Measurements from ENCODE around the gene ASAP2.
A peak's percentile ranks its signal among the peaks of the same experiment; 100 is the strongest.

Gene ASAP2

DNA sequence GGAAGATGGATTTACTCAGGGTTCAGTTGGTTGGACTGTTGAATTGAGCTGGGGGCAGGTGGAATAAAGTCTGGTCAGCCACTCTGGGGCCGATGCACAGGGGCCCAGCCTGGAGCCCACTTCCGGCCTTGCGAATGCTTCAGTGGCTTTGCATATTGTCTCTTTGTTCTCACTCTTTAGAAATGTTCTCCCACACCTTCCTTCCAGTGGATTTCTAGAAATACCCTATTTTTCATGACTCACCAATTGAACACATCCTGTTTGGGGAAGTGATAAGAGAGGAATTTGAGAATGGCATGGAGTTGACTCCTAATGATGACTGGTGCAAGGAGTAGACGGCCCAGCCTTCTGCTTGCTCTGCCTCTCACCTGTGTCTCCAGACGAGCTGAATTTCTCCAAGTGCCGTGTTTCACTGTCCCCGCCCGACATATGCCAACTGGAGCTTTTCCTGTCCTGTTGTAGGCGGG is 28.1 kb downstream of the ASAP2 start:
- TF ChIP-seq, protein P1, sequence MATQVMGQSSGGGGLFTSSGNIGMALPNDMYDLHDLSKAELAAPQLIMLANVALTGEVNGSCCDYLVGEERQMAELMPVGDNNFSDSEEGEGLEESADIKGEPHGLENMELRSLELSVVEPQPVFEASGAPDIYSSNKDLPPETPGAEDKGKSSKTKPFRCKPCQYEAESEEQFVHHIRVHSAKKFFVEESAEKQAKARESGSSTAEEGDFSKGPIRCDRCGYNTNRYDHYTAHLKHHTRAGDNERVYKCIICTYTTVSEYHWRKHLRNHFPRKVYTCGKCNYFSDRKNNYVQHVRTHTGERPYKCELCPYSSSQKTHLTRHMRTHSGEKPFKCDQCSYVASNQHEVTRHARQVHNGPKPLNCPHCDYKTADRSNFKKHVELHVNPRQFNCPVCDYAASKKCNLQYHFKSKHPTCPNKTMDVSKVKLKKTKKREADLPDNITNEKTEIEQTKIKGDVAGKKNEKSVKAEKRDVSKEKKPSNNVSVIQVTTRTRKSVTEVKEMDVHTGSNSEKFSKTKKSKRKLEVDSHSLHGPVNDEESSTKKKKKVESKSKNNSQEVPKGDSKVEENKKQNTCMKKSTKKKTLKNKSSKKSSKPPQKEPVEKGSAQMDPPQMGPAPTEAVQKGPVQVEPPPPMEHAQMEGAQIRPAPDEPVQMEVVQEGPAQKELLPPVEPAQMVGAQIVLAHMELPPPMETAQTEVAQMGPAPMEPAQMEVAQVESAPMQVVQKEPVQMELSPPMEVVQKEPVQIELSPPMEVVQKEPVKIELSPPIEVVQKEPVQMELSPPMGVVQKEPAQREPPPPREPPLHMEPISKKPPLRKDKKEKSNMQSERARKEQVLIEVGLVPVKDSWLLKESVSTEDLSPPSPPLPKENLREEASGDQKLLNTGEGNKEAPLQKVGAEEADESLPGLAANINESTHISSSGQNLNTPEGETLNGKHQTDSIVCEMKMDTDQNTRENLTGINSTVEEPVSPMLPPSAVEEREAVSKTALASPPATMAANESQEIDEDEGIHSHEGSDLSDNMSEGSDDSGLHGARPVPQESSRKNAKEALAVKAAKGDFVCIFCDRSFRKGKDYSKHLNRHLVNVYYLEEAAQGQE (IDR thresholded peaks at IDR 0.05; ENCODE audit: insufficient read depth in 1 of 2, low read depth in 2 of 2, low read length in 2 of 2): peak in 1 of 2 experiments; percentile 14; a peak in 1 of 4 replicates
- TF ChIP-seq SIN3A (IDR thresholded peaks at IDR 0.05; ENCODE audit: borderline replicate concordance, insufficient read depth, low read length): no peak

DNA sequence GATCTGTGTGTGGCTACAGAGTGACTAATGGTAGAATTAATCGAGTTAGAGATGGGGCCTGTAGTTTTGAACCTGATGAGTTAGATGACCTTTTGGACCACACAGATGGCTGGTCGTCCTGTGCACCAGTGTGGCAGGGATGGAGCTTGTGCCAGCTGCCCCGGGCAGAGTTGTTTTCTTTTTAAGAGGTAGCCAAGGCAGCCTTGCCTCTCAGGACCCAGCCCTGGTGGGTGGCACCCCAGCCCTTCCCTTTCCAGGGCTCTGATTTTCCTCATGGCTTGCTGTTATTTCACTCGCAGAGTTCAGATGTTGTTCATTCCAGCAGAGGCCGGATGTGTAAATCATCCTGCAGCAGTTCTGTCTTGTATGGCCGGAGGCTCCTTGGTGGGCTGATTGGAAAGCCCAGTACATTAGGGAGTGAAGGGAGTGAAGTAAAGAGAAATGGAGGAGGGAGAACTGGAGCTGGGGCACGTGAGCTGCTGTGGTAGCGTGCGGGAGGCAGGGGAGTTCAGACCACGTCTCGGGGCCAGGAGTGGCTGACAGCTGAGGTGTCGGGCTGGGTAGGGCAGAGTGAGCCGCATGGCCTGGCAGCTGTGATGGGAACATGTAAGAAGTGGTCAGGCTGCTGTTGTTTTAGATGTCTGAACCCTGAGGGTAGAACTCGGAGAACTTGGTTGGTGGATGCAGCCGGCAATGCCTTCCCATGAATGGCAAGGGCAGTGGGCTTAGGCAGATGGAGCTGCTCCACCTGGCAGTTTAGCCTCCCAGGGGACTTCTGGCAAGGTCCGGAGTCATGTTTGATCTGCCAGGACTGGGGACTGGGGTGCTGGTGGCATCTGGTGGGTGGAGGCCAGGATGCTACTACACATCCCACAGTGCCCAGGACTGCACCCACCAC is 28.8 kb downstream of the ASAP2 start:
- TF ChIP-seq SIN3A (IDR thresholded peaks at IDR 0.05; ENCODE audit: borderline replicate concordance, insufficient read depth, low read length) (no peak), FOXP2 (optimal IDR thresholded peaks at IDR 0.05; ENCODE audit: borderline replicate concordance, extremely low read depth, extremely low read length, insufficient read depth) (peak; percentile 50), TAF1 (IDR thresholded peaks at IDR 0.05; ENCODE audit: borderline replicate concordance, insufficient read depth, low read length) (no peak), POLR2AphosphoS5 (IDR thresholded peaks at IDR 0.05; ENCODE audit: low read depth, low read length) (no peak)
- TF ChIP-seq, protein P1 (IDR thresholded peaks at IDR 0.05; ENCODE audit: insufficient read depth in 1 of 2, low read depth in 2 of 2, low read length in 2 of 2): no peak

DNA sequence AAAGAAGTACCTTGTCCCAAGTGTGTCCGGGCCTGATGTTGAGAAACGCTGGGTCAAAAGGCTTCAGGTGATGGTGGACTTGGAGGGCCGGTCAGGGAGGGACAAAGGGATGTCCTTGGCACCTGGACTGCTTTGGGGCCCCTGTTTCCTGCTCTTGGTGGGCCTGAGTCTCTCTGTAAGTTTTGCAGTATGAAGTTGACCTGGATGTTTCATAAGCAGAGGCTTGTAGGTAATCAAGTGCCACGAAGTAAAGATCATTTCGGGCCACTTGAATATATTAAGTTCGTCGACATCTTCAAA is 29.4 kb downstream of the ASAP2 start:
- TF ChIP-seq SIN3A (IDR thresholded peaks at IDR 0.05; ENCODE audit: borderline replicate concordance, insufficient read depth, low read length): no peak

DNA sequence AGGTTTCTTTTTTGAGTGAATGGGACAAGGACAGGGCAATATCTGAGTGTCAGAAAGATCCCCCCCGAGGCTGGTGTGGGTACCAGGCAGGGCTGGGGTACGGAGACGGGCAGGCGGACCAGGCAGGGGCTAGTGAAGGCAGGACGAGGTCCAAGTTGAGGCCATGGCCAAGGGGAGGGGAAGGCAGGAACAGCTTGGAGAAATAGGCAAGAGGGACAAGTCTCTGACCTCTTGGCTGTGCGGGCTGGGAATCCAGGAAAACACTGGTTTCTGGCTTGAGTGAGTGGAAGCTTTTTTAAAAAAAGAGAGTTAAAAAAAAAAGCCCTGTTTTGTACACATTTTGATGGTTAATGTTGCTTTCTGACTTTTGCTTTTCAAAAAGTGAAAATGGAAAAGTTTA is 30.3 kb downstream of the ASAP2 start:
- TF ChIP-seq TAF1 (IDR thresholded peaks at IDR 0.05; ENCODE audit: borderline replicate concordance, insufficient read depth, low read length): no peak
- TF ChIP-seq, protein P1 (IDR thresholded peaks at IDR 0.05; ENCODE audit: insufficient read depth in 1 of 2, low read depth in 2 of 2, low read length in 2 of 2): no peak
- TF ChIP-seq FOXP2 (optimal IDR thresholded peaks at IDR 0.05; ENCODE audit: borderline replicate concordance, extremely low read depth, extremely low read length, insufficient read depth): no peak
- TF ChIP-seq POLR2AphosphoS5 (IDR thresholded peaks at IDR 0.05; ENCODE audit: low read depth, low read length): no peak
- TF ChIP-seq SIN3A (IDR thresholded peaks at IDR 0.05; ENCODE audit: borderline replicate concordance, insufficient read depth, low read length): no peak

DNA sequence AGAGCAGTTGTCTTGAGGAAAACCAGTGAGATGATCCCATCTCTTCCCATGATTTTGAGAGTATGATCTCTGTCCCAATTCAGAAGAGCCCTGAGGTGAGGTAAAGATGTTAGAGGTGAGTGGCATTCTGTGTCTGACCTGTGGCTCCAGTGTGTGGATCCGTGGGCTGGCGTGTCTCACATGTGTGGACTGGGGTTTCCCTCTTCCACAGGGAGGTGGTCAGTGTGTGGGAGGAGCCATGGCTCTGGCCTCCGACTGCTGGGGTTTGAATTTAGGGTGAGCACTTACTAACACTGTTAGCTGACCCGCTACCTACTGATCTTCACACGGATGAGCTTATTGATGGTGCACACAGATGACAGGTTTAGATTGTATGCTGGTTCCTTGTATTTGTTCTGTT is 31.2 kb downstream of the ASAP2 start:
- no peak for TF ChIP-seq SIN3A (IDR thresholded peaks at IDR 0.05; ENCODE audit: borderline replicate concordance, insufficient read depth, low read length)
- TF ChIP-seq, protein P1 (IDR thresholded peaks at IDR 0.05; ENCODE audit: insufficient read depth in 1 of 2, low read depth in 2 of 2, low read length in 2 of 2): no peak
- TF ChIP-seq POLR2AphosphoS5 (IDR thresholded peaks at IDR 0.05; ENCODE audit: low read depth, low read length): no peak
- no peak for TF ChIP-seq TAF1 (IDR thresholded peaks at IDR 0.05; ENCODE audit: borderline replicate concordance, insufficient read depth, low read length)
- no peak for TF ChIP-seq FOXP2 (optimal IDR thresholded peaks at IDR 0.05; ENCODE audit: borderline replicate concordance, extremely low read depth, extremely low read length, insufficient read depth)

Measured in PFSK-1 (cell line).